GM23248 (cell line): ENCODE data around the gene HSPA12A.

Source experiments
- EZH2 ChIP-seq: fragments of 200-600 bp; sonication (generic); IDR thresholded peaks from 2 replicates; pipeline ENCODE4 v1.6.1; 2018; ENCODE audit warnings: antibody characterized with exemption, mild to moderate bottlenecking; ENCODE audit not compliant: insufficient read depth, poor library complexity, severe bottlenecking
- EZH2phosphoT487 ChIP-seq: fragments of 200-600 bp; sonication (generic); IDR thresholded peaks from 2 replicates; pipeline ENCODE4 v1.6.1; 2018; ENCODE audit warnings: antibody characterized with exemption, moderate library complexity, mild to moderate bottlenecking, low read depth; ENCODE audit not compliant: insufficient read depth

DNA sequence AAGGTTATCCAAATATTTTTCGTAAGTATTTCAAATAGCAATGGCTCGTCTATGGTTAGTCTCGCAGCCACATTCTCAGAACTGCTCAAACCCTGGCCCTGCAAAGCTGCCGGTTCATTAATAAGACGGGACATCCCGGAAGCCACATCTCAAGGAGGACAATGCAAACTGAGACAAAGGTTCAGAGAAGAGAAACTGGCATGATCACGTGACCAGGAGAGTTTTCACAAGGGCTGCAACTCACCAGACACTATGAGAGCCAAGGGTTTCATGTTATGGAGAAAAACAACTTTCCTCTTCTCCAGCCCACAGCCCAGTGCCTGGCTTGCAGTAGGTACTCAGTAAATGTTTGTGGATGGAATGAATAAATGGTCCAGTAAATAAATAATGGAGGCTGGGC lies 5.0 kb upstream of the HSPA12A start:
- TF ChIP-seq EZH2 = no peak
- TF ChIP-seq EZH2phosphoT487 = no peak
